ENCODE measurements around the gene GATA6. TPM values are rescaled to one million over a fixed set of nuclear protein-coding genes. Genes with fewer than 3 reads are reported as not detected.
A peak's percentile ranks its signal among the peaks of the same experiment; 100 is the strongest.

GATA6 gene
- total RNA-seq, 1 donor from 2014 or later = 12.6 TPM

DNA sequence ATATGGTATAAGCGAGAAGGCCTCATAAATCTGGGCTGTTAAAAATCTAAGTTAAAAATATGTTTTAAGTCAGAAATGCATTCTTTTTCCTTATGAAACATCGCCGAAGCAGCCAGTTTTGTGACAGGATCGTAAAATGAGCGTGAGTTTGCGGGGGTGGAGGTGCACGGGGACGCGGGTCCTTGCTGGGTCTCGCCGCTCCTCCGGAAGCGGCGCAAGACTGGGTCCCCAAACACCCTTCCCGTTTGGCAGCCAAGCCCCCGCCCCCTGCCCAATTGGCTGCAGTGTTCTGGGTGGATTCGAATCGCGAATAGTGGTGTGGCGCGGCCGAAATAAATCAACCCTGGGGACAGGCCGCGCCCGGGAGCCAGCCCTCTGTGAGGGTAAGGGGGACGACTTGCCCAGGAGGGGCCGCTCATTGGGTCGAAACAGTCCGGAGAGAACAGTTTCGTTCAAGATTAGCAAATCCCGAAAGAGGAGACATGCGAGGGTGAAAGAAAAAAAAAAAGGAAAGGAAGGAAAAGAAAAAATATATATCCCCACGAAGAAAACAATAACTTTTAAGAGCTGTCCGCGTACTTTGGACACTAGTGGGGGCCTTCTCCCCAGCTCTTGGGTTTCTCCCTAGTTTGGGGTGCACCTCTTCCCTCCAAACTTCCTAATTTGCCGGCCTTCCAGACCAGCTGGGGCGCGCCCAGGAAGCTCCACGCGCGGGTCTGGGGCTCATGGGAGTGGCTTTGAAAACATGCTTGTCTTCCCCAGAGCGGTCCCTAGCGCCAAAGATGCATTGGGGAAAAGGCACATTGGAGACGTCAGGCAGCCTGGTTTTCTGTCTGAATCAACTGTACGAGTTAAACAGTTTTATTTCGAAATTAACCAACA lies 3.1 kb upstream of the GATA6 start:
- peak; percentile 70 for DNase-seq (ENCODE audit: low spot score)

- DNase-seq (ENCODE audit: low spot score) = no peak
These were observed 2.3 kb upstream of the GATA6 start for GRCh38 chr18:22167091-22167470.

DNA sequence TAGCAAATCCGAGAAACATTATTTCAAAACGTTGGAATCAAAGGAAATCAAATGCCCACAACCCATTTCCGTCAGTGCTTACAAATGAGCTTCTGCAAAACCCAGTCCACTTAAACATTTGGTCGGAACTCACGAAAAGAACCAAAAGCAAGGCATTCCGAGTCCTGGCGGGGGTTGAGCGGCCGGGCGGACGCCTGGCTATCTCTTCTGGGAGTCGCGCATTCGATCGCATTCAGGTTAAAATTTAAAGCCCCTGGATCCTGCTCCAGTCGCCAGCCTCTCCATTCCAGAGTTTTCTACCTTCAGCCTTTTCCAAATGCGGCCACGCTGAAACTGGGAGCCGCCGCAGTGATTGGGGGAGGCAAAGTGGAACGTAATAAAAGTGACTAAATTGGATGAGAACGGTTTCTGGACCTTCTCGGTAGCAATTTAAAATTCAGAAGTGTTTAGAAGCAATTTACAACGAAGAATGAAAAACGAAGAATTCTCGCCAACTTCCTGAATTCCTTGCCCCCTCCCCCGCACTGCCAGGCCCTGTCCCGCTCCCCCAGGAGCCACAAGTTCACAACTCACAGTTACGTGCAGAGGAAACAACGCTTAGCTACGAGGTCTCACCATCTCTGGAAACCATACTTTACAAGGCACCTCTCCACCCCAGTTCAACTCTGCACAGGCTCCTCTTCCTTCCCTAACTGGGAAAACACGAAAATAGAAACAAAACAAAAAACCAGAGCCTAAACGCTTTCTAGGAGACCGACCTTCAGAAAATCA lies 1.7 kb upstream of the GATA6 start:
- no peak for DNase-seq (ENCODE audit: low spot score)

DNA sequence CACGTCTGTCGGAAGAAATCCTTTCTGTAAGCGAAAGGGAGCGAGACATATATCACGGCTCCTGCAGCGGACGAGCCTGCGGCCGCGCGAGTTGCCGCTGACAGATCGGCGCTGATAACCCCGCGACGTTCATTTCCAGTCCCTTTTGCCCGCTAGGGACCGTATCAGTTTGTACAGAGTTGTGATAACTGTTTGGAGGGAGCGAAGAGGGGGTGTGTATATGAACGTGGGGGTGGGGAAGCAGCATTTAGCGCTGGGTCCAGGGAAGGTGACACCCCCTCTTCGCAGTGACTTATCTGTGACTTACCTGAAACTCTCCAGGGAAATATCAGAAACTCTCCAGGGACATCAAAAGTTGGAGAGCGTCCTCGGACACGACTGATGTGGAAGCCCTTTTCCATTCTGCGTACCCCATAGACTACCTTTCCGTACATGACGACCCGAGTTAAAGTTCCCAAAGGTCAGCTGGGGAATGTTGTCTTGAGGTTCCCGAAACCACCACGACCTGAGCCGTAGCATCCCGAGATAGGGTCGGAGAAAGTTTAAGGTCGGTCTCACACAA lies 948 bp upstream of the GATA6 start:
- DNase-seq (ENCODE audit: low spot score) = no peak

GRCh38 chr18:22169889-22170420 lies 566 bp downstream of the GATA6 start:
- no peak for DNase-seq (ENCODE audit: low spot score)

GRCh38 chr18:22170421-22171257 lies 1.2 kb downstream of the GATA6 start:
- DNase-seq (ENCODE audit: low spot score) = no peak

GRCh38 chr18:22171258-22172119 lies 2.1 kb downstream of the GATA6 start:
- no peak for DNase-seq (ENCODE audit: low spot score)

DNA sequence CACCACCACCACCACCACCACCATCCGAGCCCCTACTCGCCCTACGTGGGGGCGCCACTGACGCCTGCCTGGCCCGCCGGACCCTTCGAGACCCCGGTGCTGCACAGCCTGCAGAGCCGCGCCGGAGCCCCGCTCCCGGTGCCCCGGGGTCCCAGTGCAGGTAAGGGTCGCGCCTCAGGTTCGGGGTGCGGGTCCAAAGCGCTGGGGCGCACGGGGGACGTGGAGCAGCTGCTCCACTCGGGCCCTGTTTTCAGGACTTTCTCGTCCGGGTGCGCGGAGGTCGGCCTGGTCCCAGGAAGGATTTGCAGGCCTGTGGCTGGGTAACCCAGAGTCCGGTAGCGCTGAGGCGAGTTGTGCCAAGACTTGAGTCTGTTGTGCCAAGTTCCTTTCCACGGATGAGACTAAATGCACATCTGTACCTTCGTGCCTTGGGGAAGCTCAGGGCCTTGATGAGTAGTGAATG lies 2.8 kb downstream of the GATA6 start:
- no peak for DNase-seq (ENCODE audit: low spot score)

DNA sequence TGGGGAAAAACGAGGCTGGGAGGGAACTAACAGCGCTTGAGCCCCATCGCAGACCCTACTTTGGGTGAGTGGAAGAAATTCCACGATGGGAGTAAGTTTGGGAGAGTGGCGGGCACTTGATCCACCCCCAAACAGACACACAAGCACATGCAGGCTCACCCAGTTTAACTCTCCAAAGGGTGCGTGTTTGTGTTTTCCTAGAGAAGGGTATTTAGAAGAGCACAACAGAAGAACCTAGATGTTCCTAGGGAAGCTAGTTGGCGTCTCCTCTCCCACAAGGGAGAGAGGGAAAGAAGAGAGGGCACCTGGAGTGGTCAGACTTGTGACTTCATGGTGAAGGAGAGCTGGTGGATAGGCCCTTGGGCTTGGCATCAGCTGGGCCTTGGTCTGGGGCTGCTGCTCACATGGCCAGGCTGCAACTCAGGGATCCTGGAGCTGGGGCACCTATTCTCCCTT lies 3.2 kb downstream of the GATA6 start:
- DNase-seq (ENCODE audit: low spot score) = no peak

DNA sequence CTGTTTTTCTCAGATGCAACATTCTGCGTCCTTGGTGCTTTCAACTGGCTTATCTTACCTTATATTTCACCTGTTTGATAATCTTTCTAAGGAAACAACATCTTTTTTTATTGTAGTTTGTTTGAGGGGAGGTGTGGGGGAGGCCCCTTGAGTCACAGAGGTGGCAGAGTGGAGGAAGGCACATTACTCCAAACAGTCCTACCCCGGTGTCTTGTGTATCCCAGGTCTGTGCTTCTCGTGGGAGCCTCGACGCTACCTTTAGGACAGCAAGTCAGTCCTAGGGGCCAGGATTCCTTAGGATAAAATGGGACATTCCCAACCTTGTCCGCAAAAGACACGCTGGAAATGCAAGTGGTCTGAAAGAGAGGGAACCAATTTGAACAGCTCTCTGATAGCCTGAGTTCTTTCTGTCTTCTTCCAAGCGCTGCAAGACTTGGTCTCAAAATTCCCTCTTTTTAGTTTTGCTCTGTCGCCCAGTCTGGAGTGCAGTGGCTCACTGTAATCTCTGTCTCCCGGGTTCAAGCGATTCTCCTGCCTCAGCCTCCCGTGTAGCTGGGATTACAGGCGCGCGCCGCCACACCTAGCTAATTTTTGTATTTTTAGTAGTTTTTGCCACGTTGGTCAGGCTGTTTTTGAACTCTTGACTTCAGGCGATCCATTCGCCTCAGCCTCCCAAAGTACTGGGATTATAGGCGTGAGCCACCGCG lies 4.0 kb downstream of the GATA6 start:
- no peak for DNase-seq (ENCODE audit: low spot score)

DNA sequence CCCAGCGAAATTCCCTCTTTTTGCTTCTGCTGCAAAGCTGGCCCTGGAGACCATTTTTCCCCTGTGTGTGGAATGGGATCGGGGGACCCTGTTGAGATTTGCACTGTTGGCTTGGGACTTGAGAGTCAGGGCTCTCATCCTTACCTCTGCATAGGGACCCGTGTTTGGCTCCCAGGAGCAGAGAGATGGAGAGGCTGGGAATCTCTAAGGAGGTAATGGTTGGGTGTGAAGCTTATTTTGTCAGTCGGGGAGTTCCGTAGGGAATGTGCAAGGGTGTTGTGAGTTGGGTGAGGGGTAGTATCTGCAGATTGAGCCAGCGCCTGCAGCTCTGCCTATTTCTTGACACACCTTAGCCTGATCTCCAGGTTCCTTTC lies 4.5 kb downstream of the GATA6 start:
- no peak for DNase-seq (ENCODE audit: low spot score)

GRCh38 chr18:22174341-22175145 lies 5.2 kb downstream of the GATA6 start:
- DNase-seq (ENCODE audit: low spot score) = no peak

DNA sequence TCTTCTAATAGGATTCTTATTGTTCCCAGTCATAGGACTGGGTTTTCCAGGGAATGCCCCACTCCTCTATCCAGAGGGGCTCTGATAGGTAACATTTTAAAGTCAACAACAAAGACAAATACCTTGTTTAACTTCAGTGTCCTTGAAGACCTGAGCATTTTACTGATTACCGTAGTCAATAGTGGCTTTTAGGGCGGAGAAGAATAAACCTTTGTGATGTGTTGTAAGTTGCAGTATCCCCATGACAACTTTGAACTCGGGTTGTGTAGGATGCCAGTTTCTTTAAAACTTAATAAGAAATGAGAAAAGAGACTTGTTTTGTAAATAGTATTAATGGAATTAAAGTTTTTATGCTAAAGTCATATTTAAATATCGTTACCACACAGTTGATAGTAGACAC lies 6.0 kb downstream of the GATA6 start:
- no peak for DNase-seq (ENCODE audit: low spot score)

- DNase-seq (ENCODE audit: low spot score) = no peak
These were observed 7.3 kb downstream of the GATA6 start for GRCh38 chr18:22176420-22177326.

- no peak for DNase-seq (ENCODE audit: low spot score)
These were observed 8.0 kb downstream of the GATA6 start for GRCh38 chr18:22177327-22177871.

DNA sequence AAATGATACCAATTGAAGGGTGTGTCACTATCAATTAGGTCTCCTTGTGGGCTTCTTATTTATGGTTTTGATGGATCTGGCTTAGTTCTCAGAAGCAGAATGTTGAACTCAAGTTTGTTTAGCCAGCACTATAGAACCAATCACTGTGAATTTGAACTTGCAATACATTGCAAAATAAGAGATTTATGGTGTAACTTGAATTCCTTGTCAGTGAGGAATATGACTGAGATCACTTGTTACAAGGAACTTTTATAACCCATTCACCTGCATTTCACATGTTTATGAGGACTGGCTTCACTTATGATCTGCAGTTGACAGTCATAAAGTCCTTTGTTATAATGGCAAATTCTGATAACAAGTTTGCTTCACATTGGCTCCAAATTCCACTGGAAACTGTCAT lies 9.8 kb downstream of the GATA6 start:
- DNase-seq (ENCODE audit: low spot score) = no peak

GRCh38 chr18:22179631-22180030 lies 10.2 kb downstream of the GATA6 start:
- no peak for DNase-seq (ENCODE audit: low spot score)

DNA sequence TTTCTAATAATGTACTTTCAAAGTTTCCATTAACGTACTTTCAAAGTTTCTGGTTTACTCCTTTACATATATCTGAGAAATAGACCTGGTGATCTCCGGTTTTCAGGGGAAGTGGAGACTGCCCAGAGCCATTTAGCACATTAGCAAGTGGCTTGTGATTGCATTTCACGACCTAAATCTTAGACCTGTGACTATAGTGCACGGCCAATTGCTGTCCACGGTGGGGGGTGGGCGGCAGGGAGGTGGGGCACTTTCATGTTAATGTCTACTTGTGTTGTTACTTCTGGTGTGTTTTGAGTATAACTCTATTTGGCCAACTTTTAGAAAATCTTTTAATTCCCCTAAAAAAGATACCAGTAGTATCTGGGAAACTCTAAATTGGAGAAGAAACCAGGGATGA lies 11.3 kb downstream of the GATA6 start:
- DNase-seq (ENCODE audit: low spot score) = no peak

Data from ureter (tissue), 1 donor.